Dedifferentiated amniotic fluid mesenchymal stem cell (primary cell): ENCODE measurements around the gene NAB1.
"Not testable (repeated sequence)": the region's sequence is repeated elsewhere in the genome, so short reads cannot be mapped to it uniquely, and the experiment has no call there.

Source experiments
- DNase-seq: peaks from one replicate; pipeline ENCODE4 v3.0.0-alpha.2; 2016; ENCODE audit errors: extremely low spot score

The NAB1 gene

GRCh38 chr2:190670182-190670946 lies 21.5 kb downstream of the NAB1 start:
- DNase-seq, result no peak

- DNase-seq, result no peak
These were observed 26.2 kb downstream of the NAB1 start for GRCh38 chr2:190674966-190675650.

GRCh38 chr2:190677255-190677654 lies 28.4 kb downstream of the NAB1 start:
- no peak for DNase-seq

GRCh38 chr2:190678444-190679162 lies 29.7 kb downstream of the NAB1 start:
- DNase-seq, result no peak

- no peak for DNase-seq
These were observed 30.5 kb downstream of the NAB1 start for GRCh38 chr2:190679391-190679790.

GRCh38 chr2:190679813-190680591 lies 31.1 kb downstream of the NAB1 start:
- no peak for DNase-seq

- DNase-seq, result no peak
These were observed 33.3 kb downstream of the NAB1 start for GRCh38 chr2:190682168-190682567.

- no peak for DNase-seq
These were observed 34.9 kb downstream of the NAB1 start for GRCh38 chr2:190683802-190684201.

GRCh38 chr2:190684931-190685330 lies 36.0 kb downstream of the NAB1 start:
- no peak for DNase-seq

GRCh38 chr2:190685333-190685732 lies 36.5 kb downstream of the NAB1 start:
- DNase-seq, result no peak

- no peak for DNase-seq
These were observed 44.8 kb downstream of the NAB1 start for GRCh38 chr2:190693533-190694232.

GRCh38 chr2:190694479-190694878 lies 45.6 kb downstream of the NAB1 start:
- DNase-seq, result no peak

GRCh38 chr2:190695739-190696138 lies 46.9 kb downstream of the NAB1 start:
- DNase-seq, result no peak

GRCh38 chr2:190696792-190697398 lies 48.0 kb downstream of the NAB1 start:
- DNase-seq, result no peak

GRCh38 chr2:190697421-190697820 lies 48.5 kb downstream of the NAB1 start:
- DNase-seq, result no peak

GRCh38 chr2:190698895-190699294 lies 50.0 kb downstream of the NAB1 start:
- no peak for DNase-seq

GRCh38 chr2:190701586-190701985 lies 52.7 kb downstream of the NAB1 start:
- DNase-seq, result no peak

GRCh38 chr2:190705280-190705679 lies 56.4 kb downstream of the NAB1 start:
- DNase-seq, result no peak

- no peak for DNase-seq
These were observed 58.8 kb downstream of the NAB1 start for GRCh38 chr2:190707726-190708125.

- DNase-seq, result not testable (repeated sequence)
These were observed 59.8 kb downstream of the NAB1 start for GRCh38 chr2:190708650-190709049.

- no peak for DNase-seq
These were observed 62.2 kb downstream of the NAB1 start for GRCh38 chr2:190711069-190711468.
